Measurements from ENCODE around the gene ORC3.

ORC3 gene

DNA sequence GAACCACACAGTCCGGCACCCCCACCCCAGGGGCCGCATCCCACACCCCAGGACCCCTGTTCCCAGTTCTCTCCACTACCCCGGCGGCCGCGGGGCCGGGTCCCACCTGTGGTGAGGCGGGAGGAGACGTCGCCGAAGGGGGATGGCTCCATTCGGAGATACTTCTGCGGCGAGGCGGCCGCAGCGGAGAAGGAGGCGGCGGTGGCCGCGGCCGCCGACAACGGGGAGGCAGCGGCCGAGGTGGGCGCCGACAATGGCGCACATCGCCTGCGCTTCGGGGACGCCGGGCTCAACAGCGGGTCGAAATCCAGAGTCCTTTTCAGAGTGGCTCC is 111.4 kb downstream of the ORC3 start:
- POLR2A ChIA-PET = interaction anchor here (1.0 to 2.3 kb wide), 6 partner anchors 10 to 112 kb away, joined by 3 to 13 read pairs (median 4); partner anchors contain the start of genes ORC3 and RARS2
- H3K27ac ChIP-seq (ENCODE audit: extremely low read depth, low read depth, low read length) = peak overlapping the region; percentile 97
- H3K4me1 ChIP-seq (ENCODE audit: control insufficient read depth, insufficient read depth, low read length) = peaks cover 7% of the 10 kb centered on the region
- TF ChIP-seq, protein P1, sequence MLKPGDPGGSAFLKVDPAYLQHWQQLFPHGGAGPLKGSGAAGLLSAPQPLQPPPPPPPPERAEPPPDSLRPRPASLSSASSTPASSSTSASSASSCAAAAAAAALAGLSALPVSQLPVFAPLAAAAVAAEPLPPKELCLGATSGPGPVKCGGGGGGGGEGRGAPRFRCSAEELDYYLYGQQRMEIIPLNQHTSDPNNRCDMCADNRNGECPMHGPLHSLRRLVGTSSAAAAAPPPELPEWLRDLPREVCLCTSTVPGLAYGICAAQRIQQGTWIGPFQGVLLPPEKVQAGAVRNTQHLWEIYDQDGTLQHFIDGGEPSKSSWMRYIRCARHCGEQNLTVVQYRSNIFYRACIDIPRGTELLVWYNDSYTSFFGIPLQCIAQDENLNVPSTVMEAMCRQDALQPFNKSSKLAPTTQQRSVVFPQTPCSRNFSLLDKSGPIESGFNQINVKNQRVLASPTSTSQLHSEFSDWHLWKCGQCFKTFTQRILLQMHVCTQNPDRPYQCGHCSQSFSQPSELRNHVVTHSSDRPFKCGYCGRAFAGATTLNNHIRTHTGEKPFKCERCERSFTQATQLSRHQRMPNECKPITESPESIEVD (tag by site-specific recombination; IDR thresholded peaks at IDR 0.05) = no peak
- TF ChIP-seq ZNF585B (tag by site-specific recombination; IDR thresholded peaks at IDR 0.05) (no peak), WT1 (tag by site-specific recombination; IDR thresholded peaks at IDR 0.05) (no peak), ZSCAN23 (tag by site-specific recombination; IDR thresholded peaks at IDR 0.05) (no peak), ZXDB (tag by site-specific recombination; IDR thresholded peaks at IDR 0.05) (no peak), ZSCAN30 (tag by site-specific recombination; IDR thresholded peaks at IDR 0.05) (peak; percentile 25; the same call in 1 of the 2 replicates), ZIC2 (tag by site-specific recombination; IDR thresholded peaks at IDR 0.05) (peak; percentile 81), ZNF560 (tag by site-specific recombination; IDR thresholded peaks at IDR 0.05; ENCODE audit: borderline replicate concordance) (no peak), ZNF76 (tag by site-specific recombination; IDR thresholded peaks at IDR 0.05; ENCODE audit: borderline replicate concordance, low read depth) (no peak), ZNF404 (tag by site-specific recombination; IDR thresholded peaks at IDR 0.05) (no peak), ZNF660 (tag by site-specific recombination; IDR thresholded peaks at IDR 0.05) (0 out of 2 replicates have a peak, but pooled peaks have one; percentile 5), SCRT2 (tag by site-specific recombination; IDR thresholded peaks at IDR 0.05) (peak; percentile 37; the same call in 1 of the 2 replicates), ZNF2 (tag by site-specific recombination; IDR thresholded peaks at IDR 0.05) (no peak), ZNF202 (tag by site-specific recombination; IDR thresholded peaks at IDR 0.05; ENCODE audit: borderline replicate concordance) (no peak), ZNF266 (tag by site-specific recombination; IDR thresholded peaks at IDR 0.05; ENCODE audit: low read depth) (no peak)
- TF ChIP-seq, protein P2, sequence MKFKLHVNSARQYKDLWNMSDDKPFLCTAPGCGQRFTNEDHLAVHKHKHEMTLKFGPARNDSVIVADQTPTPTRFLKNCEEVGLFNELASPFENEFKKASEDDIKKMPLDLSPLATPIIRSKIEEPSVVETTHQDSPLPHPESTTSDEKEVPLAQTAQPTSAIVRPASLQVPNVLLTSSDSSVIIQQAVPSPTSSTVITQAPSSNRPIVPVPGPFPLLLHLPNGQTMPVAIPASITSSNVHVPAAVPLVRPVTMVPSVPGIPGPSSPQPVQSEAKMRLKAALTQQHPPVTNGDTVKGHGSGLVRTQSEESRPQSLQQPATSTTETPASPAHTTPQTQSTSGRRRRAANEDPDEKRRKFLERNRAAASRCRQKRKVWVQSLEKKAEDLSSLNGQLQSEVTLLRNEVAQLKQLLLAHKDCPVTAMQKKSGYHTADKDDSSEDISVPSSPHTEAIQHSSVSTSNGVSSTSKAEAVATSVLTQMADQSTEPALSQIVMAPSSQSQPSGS (tag by site-specific recombination; IDR thresholded peaks at IDR 0.05; ENCODE audit: low read depth) = no peak
- TF ChIP-seq, protein P3, sequence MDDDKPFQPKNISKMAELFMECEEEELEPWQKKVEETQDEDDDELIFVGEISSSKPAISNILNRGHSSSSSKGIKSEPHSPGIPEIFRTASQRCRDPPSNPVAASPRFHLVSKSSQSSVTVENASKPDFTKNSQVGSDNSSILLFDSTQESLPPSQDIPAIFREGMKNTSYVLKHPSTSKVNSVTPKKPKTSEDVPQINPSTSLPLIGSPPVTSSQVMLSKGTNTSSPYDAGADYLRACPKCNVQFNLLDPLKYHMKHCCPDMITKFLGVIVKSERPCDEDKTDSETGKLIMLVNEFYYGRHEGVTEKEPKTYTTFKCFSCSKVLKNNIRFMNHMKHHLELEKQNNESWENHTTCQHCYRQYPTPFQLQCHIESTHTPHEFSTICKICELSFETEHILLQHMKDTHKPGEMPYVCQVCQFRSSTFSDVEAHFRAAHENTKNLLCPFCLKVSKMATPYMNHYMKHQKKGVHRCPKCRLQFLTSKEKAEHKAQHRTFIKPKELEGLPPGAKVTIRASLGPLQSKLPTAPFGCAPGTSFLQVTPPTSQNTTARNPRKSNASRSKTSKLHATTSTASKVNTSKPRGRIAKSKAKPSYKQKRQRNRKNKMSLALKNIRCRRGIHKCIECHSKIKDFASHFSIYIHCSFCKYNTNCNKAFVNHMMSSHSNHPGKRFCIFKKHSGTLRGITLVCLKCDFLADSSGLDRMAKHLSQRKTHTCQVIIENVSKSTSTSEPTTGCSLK (tag by site-specific recombination; IDR thresholded peaks at IDR 0.05) = no peak
- TF ChIP-seq, protein P4, sequence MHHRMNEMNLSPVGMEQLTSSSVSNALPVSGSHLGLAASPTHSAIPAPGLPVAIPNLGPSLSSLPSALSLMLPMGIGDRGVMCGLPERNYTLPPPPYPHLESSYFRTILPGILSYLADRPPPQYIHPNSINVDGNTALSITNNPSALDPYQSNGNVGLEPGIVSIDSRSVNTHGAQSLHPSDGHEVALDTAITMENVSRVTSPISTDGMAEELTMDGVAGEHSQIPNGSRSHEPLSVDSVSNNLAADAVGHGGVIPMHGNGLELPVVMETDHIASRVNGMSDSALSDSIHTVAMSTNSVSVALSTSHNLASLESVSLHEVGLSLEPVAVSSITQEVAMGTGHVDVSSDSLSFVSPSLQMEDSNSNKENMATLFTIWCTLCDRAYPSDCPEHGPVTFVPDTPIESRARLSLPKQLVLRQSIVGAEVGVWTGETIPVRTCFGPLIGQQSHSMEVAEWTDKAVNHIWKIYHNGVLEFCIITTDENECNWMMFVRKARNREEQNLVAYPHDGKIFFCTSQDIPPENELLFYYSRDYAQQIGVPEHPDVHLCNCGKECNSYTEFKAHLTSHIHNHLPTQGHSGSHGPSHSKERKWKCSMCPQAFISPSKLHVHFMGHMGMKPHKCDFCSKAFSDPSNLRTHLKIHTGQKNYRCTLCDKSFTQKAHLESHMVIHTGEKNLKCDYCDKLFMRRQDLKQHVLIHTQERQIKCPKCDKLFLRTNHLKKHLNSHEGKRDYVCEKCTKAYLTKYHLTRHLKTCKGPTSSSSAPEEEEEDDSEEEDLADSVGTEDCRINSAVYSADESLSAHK (tag by site-specific recombination; IDR thresholded peaks at IDR 0.05) = no peak
- H3K4me3 ChIP-seq (ENCODE audit: low read depth, low read length) = peak overlapping the region; percentile 93
- H3K9me3 ChIP-seq (ENCODE audit: control insufficient read depth, insufficient read depth, low read depth, low read length) = no peaks in the 10 kb centered on the region
- CTCF ChIA-PET = interaction anchor here (0.6 to 1.3 kb wide), 3 partner anchors 379 to 1154 kb away, joined by 3 to 6 read pairs (median 3); partner anchors contain the start of gene SMIM8
- H3K36me3 ChIP-seq (ENCODE audit: control insufficient read depth in 2 of 2, insufficient read depth in 1 of 2, low read length in 2 of 2) = peaks cover 0 to 19% of the 10 kb centered on the region in 2 experiments; a peak in 1 of 3 replicates
